CD4-positive, alpha-beta T cell treated with Interleukin-12 subunit alpha and Interleukin-12 subunit beta, for 1 hour (primary cell): ENCODE measurements around the gene FBXO2.

ENCODE experiments used
- DNase-seq: peaks from one replicate; pipeline ENCODE4 v3.0.0-alpha.2; 2020

Gene FBXO2, protein sequence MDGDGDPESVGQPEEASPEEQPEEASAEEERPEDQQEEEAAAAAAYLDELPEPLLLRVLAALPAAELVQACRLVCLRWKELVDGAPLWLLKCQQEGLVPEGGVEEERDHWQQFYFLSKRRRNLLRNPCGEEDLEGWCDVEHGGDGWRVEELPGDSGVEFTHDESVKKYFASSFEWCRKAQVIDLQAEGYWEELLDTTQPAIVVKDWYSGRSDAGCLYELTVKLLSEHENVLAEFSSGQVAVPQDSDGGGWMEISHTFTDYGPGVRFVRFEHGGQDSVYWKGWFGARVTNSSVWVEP

DNA sequence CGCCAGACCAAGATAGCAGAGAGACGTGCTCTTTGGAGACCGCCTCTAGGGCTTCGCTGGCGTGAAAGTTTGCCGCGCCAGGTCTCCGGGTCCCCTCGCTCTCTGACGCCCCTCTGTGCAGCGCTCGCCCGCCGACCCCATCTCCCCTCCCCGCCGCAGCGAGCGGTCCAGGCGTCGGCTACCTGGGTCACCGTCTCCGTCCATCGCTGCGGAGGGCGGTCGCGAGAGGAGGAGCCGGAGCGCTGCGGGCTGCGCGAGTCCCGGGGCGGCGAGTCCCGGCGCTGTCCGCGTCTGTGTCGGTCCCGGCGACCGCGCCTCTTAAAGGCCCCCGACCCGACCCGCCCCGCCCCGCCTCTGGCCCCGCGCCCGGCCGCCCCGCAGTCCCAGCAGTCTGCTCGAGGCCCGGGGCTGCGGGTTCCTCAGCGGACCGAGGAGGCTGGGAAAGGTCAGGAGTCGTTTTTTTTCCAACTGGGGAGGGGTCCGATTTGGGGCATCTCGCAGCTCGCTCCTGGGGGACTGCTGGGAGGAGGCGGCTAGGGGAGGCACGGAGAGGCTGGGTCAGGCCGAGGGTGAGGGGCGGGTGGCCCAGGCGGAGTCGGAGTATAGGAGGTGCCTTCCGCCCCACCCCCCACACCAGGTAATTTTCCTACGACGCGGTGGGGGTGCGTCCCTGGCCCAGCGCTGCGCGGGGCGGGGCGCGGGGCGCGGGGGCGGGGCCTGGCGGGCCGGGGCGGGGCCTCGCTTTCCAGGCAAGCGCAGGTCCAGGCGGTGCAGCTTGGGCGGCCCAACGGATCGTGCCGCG is at the start of gene FBXO2, which contains the start of gene FBXO44:
TSS of gene FBXO2 (minus strand) at position 293 of the 802 bp plus-strand sequence. CDS start at position 204, 89 bp downstream.
TSS of gene FBXO44 (plus strand) at position 741 of the 802 bp plus-strand sequence. CDS start 959 bp downstream, outside the sequence.
- peak; percentile 72 for DNase-seq

DNA sequence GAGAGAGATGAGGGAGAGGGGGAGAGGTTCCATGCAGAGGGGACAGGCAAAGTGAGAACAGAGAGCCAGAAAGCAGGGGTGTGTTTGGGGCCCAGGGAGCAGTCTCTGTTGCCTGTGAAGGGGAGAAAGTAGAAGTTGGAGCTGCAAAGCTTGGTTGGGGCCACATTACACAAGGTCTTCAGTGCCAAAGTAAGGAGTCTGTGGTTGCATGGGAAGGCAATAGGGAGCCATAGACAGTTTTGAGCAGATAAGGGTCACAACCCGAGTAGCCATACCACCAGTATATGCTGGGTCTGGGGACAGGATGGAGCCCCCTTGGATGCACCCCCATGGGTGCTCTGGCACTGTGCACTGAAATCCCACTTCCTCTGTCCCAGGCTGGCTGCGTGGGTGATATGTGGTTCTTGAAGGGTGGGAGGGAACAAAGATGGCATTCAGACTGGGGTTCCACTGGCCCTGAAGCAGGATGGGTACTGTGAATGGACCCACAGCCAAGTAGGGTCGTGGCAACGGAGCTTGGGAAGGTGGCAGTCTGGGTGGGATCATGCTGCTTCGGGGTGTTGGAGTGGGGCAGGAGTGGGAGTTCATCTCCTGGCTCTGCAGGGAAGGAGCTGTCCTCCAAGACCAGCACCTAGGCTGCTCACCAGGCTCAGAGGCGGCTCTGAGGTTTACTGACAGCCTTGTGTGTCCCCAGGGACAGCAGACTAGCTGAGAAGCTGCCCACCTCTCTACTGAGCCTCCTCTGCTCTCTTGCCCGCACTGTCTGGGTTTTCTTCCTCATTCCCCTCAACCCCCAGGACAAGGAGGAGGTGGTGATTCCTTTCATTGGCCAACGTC is 49.3 kb upstream of the FBXO2 start:
- DNase-seq = no peak

- DNase-seq = no peak
Measured at GRCh38 chr1:11701981-11702803, 48.0 kb upstream of the FBXO2 start.

DNA sequence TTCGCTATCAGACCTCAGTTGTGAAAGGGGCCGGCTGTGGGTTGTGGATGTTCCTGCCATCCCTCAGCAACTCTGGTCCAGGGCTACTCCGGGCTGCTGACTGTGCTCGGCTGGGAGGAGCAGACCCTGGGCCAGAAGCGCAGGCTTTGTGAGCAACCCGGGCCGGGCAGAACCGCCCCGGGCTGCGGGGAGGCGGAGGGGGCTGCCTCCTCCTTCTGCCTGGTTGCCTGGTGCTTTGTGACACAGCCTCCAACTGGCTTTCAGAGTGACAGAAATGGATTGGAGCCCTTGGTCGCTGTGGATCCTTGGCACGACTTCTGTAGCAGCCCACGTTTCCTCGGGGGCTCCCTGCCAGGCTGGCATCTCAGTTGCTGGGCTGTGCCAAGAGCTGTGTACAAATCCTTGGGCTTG is 47.3 kb upstream of the FBXO2 start:
- DNase-seq = no peak

DNA sequence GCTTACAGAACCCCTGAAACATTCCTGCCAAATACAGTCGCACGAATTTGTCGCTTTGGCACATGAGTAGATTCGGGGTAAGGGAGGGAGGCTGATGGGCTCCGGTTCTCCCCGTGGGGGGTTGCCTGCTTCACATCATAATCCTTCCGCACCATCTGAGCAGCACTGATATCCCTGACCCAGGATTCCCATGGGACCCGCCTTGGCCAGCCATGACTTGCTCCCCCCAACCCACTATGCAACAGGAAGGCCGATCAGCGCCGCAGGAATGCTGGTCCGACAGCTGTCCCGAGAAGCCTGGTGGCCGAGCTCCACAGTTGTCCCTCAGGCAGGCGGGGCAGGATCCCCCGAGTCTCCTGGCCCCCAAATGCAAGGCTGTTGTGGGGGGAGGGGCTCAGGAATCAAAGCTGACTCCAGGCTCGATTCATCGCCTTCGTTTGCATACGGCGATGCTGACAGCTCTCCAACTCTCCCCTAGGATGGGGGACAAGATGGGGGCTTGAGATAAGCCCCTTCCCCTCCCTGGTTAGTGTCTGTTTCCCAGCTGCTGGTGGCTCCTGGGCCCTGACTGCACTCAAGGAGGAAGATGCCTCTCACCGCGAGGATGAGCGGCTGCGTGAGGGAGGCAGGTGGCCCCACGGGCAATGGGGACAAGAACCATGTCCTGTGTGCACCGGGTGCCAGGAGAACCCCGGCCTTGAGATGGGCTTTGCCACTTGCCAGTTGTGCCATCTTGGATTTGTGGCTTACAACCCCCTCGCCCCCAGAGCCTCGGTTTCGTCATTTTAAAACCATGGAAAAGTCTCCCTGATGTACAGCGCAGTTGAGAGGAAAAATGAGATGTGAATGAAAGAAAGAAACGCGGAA is 46.6 kb upstream of the FBXO2 start:
- no peak for DNase-seq

DNA sequence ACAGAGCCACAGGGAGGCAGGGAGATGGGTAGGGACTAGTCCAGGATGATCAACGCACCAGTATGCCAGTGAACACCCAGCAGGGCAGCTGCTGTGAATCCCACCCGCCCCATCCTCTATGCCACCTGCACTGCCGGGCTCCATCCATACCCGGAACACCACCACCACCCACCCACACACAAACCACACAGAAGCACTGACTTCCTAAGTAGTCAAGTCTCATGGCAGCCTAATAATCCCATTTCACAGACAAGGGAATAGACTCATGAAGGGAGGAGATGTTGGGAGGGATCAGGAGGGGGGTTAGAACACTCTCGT is 43.6 kb upstream of the FBXO2 start:
- no peak for DNase-seq

- no peak for DNase-seq
Measured at GRCh38 chr1:11697188-11697892, 43.1 kb upstream of the FBXO2 start.

DNA sequence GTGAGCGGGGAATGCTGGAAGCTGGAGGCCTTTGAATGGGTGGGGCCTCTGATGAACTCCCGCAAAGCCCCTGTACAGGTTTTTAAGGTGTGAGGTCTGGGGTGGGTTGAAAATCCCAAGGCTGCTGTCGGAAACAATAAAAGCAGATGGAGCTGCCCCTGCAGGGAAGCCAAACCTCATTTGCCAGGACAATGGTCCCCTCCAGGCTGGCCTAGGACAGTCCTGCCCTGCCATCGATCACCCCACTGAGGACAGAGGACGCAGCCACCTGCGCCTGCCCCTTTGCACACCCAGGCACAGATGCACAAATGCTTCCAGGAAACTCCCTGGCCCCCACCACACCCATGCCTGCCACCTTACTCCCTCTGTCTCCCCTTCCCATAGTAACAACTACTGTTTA is 41.6 kb upstream of the FBXO2 start:
- DNase-seq = no peak

DNA sequence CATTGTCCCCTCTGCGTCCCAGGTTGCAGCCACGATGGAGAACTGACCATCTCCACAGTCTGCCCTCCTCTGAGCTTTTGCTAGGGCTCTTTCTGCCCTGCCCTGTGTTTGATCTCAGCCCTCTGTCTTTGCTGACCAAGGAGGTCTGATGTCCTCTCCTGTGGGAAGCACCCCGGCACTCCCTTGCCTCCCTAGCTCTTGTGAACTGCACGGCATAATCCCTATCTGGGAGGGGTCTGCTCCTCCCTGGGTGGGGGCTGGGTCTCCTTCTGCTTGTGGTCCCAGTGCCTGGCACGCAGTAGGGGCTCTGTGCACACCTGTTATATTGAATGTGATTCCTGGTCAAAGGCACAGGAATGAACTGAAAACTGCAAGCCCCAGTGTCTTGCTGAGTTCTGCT is 39.7 kb upstream of the FBXO2 start:
- no peak for DNase-seq

GRCh38 chr1:11693024-11693590 is 38.9 kb upstream of the FBXO2 start:
- peak; percentile 48 for DNase-seq

DNA sequence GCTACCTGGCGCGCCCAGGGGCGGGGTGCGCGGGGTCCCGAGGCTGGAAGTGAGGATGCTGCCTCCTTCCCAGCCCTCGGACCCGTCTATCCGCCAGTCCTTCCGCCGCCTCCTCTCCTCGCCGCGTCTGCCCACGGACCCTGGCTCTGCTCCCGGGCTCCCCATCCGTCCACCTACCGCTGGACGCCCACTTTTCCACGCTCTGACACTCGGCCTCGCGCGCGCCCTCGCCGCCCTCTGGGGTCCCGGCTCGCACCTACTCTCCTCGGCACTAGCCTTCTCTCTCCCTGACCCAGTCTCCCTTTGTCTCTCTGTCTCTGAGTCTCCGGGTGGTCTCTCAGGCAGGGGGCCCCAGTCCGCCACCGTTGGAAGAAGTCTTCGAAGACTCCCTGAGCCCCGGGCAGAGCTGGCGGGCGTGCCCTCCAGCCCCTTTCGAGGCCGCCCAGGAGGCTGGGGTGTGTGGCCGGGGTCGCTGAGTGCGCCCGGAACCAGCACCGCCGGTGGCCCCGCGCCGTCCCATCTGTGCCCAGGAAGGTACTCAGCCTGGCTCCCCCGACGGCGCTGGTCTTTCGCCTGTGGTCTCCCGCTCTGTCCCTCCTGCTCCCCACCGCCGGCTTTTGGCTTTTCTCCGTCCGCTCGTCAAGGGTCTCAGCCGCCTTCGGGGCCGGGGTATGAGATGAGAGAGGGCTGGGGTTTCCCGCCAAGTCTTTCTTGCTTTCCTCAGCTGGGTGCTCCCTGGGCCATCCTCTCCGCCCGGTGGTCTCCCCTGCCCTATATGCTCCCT is 37.9 kb upstream of the FBXO2 start:
- no peak for DNase-seq

DNA sequence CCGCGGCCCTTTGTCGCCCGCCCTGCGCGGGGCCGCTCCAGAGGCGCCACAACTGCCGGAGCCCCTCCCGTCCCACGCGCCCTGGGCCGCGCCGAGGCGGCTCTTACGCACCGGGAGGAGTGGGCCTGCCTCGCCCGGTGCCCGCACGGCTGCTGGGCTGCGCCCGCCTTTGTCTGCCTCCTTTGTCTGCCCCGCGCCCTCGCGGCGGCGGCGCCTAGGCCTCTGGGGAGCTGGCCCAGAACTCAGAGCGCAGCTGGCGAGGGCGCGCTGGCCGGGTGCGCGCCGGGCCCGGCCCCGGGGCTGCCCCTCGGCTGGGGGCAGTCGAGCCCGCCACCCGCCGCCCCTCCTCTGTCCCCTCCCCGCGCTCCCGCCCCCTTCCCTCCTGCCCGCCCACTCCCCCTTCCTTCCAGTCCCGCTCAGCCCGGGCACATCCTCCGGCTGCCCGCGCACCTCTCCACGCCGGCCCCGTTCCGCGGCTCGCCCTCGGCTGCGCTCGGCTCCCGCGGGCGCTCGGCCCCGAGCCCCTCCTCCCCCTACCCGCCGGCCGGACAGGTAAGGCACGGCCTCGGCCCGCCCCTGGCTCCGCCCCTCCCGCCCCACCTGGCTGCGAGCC is 37.2 kb upstream of the FBXO2 start, which contains the start of gene DRAXIN:
TSS of gene DRAXIN (plus strand) at position 409 of the 613 bp plus-strand sequence. CDS start 14,549 bp downstream, outside the sequence.
- no peak for DNase-seq

GRCh38 chr1:11690397-11691301 is 36.4 kb upstream of the FBXO2 start:
- no peak for DNase-seq

DNA sequence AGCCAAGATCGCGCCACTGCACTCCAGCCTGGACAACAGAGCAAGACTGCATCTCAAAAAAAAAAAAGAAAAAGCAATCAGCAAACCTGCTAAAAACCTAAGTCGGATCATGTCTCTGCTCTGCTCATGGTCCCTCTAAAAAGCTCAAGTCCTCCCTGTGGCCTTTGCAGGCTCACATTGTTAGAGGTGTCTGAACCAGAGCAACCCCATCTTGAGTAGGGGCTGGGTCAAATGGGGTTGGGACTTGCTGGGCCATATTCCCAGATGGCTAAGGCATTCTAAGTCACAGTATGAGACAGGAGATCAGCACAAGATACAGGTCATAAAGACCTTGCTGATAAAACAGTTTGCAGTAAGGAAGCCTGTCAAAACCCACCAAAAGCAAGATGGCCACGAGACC is 34.3 kb upstream of the FBXO2 start:
- DNase-seq = no peak

DNA sequence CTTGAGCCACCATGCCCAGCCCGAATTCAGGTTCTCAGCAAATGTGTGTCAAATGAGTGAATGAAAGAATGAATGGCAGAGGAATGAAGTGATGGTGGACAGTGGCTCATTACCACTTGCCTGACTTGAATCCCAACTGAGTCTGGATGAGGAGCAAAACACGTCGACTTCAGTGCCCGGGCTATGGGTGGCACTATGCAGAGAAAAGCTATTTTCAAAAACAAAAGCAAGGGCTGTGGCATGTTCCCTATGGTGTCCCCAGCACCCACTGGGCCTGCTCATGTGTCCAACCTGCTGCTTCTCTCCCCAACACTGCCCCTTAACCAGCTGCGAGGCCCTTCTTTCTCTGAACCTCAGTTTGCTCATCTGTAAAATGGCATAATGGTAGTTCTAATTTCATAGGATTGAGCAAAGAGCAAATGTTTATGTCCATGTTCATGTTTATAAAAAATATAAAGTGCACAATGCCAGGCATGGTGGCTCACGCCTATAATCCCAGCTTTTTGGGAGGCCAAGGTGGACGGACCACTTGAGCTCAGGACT is 31.1 kb upstream of the FBXO2 start:
- no peak for DNase-seq

DNA sequence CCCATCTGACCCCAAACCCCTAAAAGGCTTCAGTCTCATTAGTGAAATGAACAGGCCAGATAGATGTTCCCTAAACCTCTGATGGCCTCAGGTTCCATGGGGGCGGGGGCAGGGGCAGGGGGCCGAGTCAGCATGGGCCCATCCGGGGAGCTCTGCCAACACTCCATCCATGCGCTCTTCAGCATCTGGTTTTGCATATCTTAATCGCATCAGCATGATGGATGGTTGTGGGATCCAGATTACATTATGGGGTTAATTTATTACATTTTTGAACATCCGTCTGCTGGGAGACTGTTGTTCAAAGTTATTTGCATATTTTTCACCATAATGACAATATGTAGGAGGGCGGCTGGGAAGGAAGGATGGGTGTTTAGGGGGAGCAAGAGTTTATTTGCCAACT is 29.8 kb upstream of the FBXO2 start:
- DNase-seq = no peak

- no peak for DNase-seq
Measured at GRCh38 chr1:11682799-11683198, 28.6 kb upstream of the FBXO2 start.
